ENCODE data around the gene HOXB2.
"Not testable (repeated sequence)": the region's sequence is repeated elsewhere in the genome, so short reads cannot be mapped to it uniquely, and the experiment has no call there.

- TF ChIP-seq, protein P1, sequence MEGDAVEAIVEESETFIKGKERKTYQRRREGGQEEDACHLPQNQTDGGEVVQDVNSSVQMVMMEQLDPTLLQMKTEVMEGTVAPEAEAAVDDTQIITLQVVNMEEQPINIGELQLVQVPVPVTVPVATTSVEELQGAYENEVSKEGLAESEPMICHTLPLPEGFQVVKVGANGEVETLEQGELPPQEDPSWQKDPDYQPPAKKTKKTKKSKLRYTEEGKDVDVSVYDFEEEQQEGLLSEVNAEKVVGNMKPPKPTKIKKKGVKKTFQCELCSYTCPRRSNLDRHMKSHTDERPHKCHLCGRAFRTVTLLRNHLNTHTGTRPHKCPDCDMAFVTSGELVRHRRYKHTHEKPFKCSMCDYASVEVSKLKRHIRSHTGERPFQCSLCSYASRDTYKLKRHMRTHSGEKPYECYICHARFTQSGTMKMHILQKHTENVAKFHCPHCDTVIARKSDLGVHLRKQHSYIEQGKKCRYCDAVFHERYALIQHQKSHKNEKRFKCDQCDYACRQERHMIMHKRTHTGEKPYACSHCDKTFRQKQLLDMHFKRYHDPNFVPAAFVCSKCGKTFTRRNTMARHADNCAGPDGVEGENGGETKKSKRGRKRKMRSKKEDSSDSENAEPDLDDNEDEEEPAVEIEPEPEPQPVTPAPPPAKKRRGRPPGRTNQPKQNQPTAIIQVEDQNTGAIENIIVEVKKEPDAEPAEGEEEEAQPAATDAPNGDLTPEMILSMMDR (IDR thresholded peaks at IDR 0.05) = not testable (repeated sequence)
- TF ChIP-seq POLR2A (IDR thresholded peaks at IDR 0.05) = not testable (repeated sequence)
Observed at GRCh38 chr17:48535793-48536559, 8.9 kb downstream of the HOXB2 start.

Measured in right lobe of liver (tissue), 4 donors.